HepG2 (cell line): ENCODE data around the gene NFATC3. TPM values are rescaled to one million over a fixed set of nuclear protein-coding genes. Genes with fewer than 3 reads are reported as not detected.
A peak's percentile ranks its signal among the peaks of the same experiment; 100 is the strongest.

Source experiments
- BRCA1 ChIP-seq: sonication (generic); formaldehyde crosslinking; IDR thresholded peaks from 2 replicates; pipeline ENCODE4 v1.4.0; 2020; ENCODE audit warnings: missing genetic modification reagents
- FOSL2 ChIP-seq: sonication (generic); formaldehyde crosslinking; IDR thresholded peaks from 2 replicates; pipeline ENCODE4 v1.4.0; 2020; ENCODE audit warnings: missing genetic modification reagents
- NAIF1 ChIP-seq: sonication (generic); formaldehyde crosslinking; IDR thresholded peaks from 2 replicates; pipeline ENCODE4 v1.5.0; 2020; ENCODE audit warnings: mild to moderate bottlenecking, missing genetic modification reagents, borderline replicate concordance
- NFYC ChIP-seq: IDR thresholded peaks from 2 replicates; pipeline ENCODE4 v1.6.1; 2016; ENCODE audit warnings: missing genetic modification reagents, missing compliant biosample characterization
- SMAD9 ChIP-seq: sonication (generic); formaldehyde crosslinking; IDR thresholded peaks from 2 replicates; pipeline ENCODE4 v1.5.1; 2020; ENCODE audit warnings: mild to moderate bottlenecking, missing genetic modification reagents
- TBL1XR1 ChIP-seq: fragments of 150-350 bp; IDR thresholded peaks from 2 replicates; pipeline ENCODE4 v1.6.1; 2014; ENCODE audit warnings: borderline replicate concordance, low read length; ENCODE audit not compliant: partially characterized antibody
- TEAD3 ChIP-seq: optimal IDR thresholded peaks from 2 replicates; pipeline ENCODE3; 2016; ENCODE audit warnings: borderline replicate concordance
- ZNF20 ChIP-seq: sonication (generic); formaldehyde crosslinking; IDR thresholded peaks from 2 replicates; pipeline ENCODE4 v1.4.0; 2020; ENCODE audit warnings: mild to moderate bottlenecking, moderate library complexity, missing genetic modification reagents
- ZNF383 ChIP-seq: sonication (generic); formaldehyde crosslinking; IDR thresholded peaks from 2 replicates; pipeline ENCODE4 v1.4.0; 2020; ENCODE audit warnings: missing genetic modification reagents, mild to moderate bottlenecking, borderline replicate concordance
- ZNF441 ChIP-seq: sonication (generic); formaldehyde crosslinking; IDR thresholded peaks from 2 replicates; pipeline ENCODE4 v1.7.0; 2021; ENCODE audit warnings: missing genetic modification reagents, borderline replicate concordance
- ZNF512 ChIP-seq: sonication (generic); formaldehyde crosslinking; IDR thresholded peaks from 2 replicates; pipeline ENCODE4 v1.4.0; 2020; ENCODE audit warnings: mild to moderate bottlenecking, missing genetic modification reagents
- ZNF616 ChIP-seq: sonication (generic); formaldehyde crosslinking; IDR thresholded peaks from 2 replicates; pipeline ENCODE4 v1.5.0; 2020; ENCODE audit warnings: low read depth, mild to moderate bottlenecking, missing genetic modification reagents
- ZNF687 ChIP-seq: sonication (generic); formaldehyde crosslinking; IDR thresholded peaks from 2 replicates; pipeline ENCODE4 v1.5.1; 2020; ENCODE audit warnings: mild to moderate bottlenecking, missing genetic modification reagents, moderate library complexity
- ZNF800 ChIP-seq: sonication (generic); formaldehyde crosslinking; IDR thresholded peaks from 2 replicates; pipeline ENCODE4 v1.4.0; 2020; ENCODE audit warnings: missing genetic modification reagents
- polyA plus RNA-seq, 8 experiments: library from polyadenylated mRNA; depleted of rRNA in 3 of 8; stranded (reverse) in 7 of 8; unstranded in 1 of 8; fragments of >200 nt; fragmentation: Illumina TruSeq in 4 of 8; extraction: Trizol in 4 of 8; gene quantifications; 2 replicates each; pipeline versions ENCODE4 v1.2.1 to v1.2.3, GENCODE V29; 2011 to 2016; ENCODE audit warnings: low read depth in 4 of 8, missing spikeins in 1 of 8, mixed read lengths in 1 of 8; ENCODE audit not compliant: insufficient read depth in 1 of 8
- total RNA-seq, 5 experiments: library from RNA; depleted of rRNA; stranded (reverse); fragments of >200 nt; fragmentation: Illumina TruSeq; extraction: Trizol; gene quantifications; 2 replicates each; pipeline ENCODE4 v1.2.3, GENCODE V29; 2016; ENCODE audit warnings: low read depth in 1 of 5
- TF ChIP-seq, protein P1 (sequence below): sonication (generic); formaldehyde crosslinking; IDR thresholded peaks from 2 replicates; pipeline ENCODE4 v1.4.0; 2020; ENCODE audit warnings: missing genetic modification reagents

NFATC3 gene
- total and polyA plus RNA-seq, 2 of the 13 experiments (the other 11 are each of a cell fraction or from before 2014, with no cell fraction given) = 52.6 to 62.7 TPM

DNA sequence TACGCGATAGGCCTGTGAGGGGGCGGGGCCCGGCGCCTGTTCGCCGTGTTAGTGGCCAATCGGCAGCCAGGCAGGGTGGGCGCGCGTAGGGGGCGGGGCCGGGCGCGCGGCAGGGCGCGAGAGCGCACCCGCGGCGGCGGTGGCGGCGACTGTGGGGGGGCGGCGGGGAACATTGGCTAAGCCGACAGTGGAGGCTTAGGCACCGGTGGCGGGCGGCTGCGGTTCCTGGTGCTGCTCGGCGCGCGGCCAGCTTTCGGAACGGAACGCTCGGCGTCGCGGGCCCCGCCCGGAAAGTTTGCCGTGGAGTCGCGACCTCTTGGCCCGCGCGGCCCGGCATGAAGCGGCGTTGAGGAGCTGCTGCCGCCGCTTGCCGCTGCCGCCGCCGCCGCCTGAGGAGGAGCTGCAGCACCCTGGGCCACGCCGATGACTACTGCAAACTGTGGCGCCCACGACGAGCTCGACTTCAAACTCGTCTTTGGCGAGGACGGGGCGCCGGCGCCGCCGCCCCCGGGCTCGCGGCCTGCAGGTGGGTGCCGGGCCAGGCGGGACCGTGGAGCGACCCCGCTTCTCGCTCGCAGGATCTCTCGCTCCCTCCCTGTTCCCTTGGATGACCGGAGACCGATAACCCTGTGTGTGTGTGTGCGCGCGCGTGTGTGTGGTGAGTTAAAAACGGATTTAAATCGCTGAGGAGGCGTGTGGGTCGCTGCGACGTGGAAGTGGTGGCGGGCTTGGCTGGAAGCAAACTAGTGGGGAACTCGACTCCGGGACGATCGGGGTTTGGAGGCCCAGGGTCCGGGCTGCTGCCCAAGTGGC is at the start of gene NFATC3 (continued):
- TF ChIP-seq, protein P1, sequence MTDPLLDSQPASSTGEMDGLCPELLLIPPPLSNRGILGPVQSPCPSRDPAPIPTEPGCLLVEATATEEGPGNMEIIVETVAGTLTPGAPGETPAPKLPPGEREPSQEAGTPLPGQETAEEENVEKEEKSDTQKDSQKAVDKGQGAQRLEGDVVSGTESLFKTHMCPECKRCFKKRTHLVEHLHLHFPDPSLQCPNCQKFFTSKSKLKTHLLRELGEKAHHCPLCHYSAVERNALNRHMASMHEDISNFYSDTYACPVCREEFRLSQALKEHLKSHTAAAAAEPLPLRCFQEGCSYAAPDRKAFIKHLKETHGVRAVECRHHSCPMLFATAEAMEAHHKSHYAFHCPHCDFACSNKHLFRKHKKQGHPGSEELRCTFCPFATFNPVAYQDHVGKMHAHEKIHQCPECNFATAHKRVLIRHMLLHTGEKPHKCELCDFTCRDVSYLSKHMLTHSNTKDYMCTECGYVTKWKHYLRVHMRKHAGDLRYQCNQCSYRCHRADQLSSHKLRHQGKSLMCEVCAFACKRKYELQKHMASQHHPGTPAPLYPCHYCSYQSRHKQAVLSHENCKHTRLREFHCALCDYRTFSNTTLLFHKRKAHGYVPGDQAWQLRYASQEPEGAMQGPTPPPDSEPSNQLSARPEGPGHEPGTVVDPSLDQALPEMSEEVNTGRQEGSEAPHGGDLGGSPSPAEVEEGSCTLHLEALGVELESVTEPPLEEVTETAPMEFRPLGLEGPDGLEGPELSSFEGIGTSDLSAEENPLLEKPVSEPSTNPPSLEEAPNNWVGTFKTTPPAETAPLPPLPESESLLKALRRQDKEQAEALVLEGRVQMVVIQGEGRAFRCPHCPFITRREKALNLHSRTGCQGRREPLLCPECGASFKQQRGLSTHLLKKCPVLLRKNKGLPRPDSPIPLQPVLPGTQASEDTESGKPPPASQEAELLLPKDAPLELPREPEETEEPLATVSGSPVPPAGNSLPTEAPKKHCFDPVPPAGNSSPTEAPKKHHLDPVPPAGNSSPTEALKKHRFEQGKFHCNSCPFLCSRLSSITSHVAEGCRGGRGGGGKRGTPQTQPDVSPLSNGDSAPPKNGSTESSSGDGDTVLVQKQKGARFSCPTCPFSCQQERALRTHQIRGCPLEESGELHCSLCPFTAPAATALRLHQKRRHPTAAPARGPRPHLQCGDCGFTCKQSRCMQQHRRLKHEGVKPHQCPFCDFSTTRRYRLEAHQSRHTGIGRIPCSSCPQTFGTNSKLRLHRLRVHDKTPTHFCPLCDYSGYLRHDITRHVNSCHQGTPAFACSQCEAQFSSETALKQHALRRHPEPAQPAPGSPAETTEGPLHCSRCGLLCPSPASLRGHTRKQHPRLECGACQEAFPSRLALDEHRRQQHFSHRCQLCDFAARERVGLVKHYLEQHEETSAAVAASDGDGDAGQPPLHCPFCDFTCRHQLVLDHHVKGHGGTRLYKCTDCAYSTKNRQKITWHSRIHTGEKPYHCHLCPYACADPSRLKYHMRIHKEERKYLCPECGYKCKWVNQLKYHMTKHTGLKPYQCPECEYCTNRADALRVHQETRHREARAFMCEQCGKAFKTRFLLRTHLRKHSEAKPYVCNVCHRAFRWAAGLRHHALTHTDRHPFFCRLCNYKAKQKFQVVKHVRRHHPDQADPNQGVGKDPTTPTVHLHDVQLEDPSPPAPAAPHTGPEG (CRISPR knock-in tag) = no peak
- TF ChIP-seq BRCA1 = no peak
- TF ChIP-seq ZNF800 (CRISPR knock-in tag) = no peak
- peak; percentile 36 for TF ChIP-seq ZNF687 (CRISPR knock-in tag)
- TF ChIP-seq ZNF383 (CRISPR knock-in tag) = no peak
- TF ChIP-seq FOSL2 = no peak
- TF ChIP-seq NFYC (CRISPR knock-in tag) = no peak
- TF ChIP-seq ZNF512 (CRISPR knock-in tag) = no peak
- no peak for TF ChIP-seq TEAD3 (CRISPR knock-in tag)
- no peak for TF ChIP-seq ZNF20
- TF ChIP-seq ZNF441 (CRISPR knock-in tag) = no peak
- no peak for TF ChIP-seq SMAD9
- TF ChIP-seq TBL1XR1 = no peak
- TF ChIP-seq ZNF616 (CRISPR knock-in tag) = 0 out of 2 replicates have a peak, but pooled peaks have one; percentile 68
- no peak for TF ChIP-seq NAIF1 (CRISPR knock-in tag)
